IPS-15b (cell line): ENCODE data around the gene HMCN2.

ENCODE experiments used
- H3K27me3 ChIP-seq: one replicate; pipeline ENCODE4 v1.6.1; 2013; ENCODE audit warnings: low read length; ENCODE audit not compliant: control insufficient read depth, insufficient read depth
- H3K36me3 ChIP-seq: one replicate; pipeline ENCODE4 v1.6.1; 2013; ENCODE audit warnings: low read length; ENCODE audit not compliant: control insufficient read depth, insufficient read depth
- H3K4me1 ChIP-seq: one replicate; pipeline ENCODE4 v1.6.1; 2013; ENCODE audit warnings: mild to moderate bottlenecking, low read length; ENCODE audit not compliant: control insufficient read depth, insufficient read depth
- H3K4me3 ChIP-seq: one replicate; pipeline ENCODE4 v1.5.1; 2013; ENCODE audit warnings: low read depth, low read length
- H3K9ac ChIP-seq: one replicate; pipeline ENCODE4 v1.6.1; 2013; ENCODE audit warnings: low read depth, mild to moderate bottlenecking, low read length
- H3K9me3 ChIP-seq: one replicate; pipeline ENCODE4 v1.6.1; 2013; ENCODE audit warnings: mild to moderate bottlenecking, low read length; ENCODE audit not compliant: control insufficient read depth, insufficient read depth

HMCN2 gene

GRCh38 chr9:130454812-130455325, 189.3 kb downstream of the HMCN2 start:
- no peaks in the 10 kb centered on the region for H3K27me3 ChIP-seq
- no peak overlapping the region for H3K4me3 ChIP-seq
- no peak overlapping the region for H3K9ac ChIP-seq
- peaks cover 13% of the 10 kb centered on the region for H3K36me3 ChIP-seq
- no peaks in the 10 kb centered on the region for H3K9me3 ChIP-seq
- peaks cover 8% of the 10 kb centered on the region for H3K4me1 ChIP-seq

- H3K9me3 ChIP-seq = no peaks in the 10 kb centered on the region
- H3K9ac ChIP-seq = no peak overlapping the region
- no peaks in the 10 kb centered on the region for H3K4me1 ChIP-seq
- peaks cover 6% of the 10 kb centered on the region for H3K36me3 ChIP-seq
- H3K4me3 ChIP-seq = no peak overlapping the region
- H3K27me3 ChIP-seq = no peaks in the 10 kb centered on the region
Measured at GRCh38 chr9:130458027-130458803, 192.7 kb downstream of the HMCN2 start.

- H3K9me3 ChIP-seq = no peaks in the 10 kb centered on the region
- no peaks in the 10 kb centered on the region for H3K4me1 ChIP-seq
- H3K4me3 ChIP-seq = no peak overlapping the region
- H3K27me3 ChIP-seq = no peaks in the 10 kb centered on the region
- no peak overlapping the region for H3K9ac ChIP-seq
- H3K36me3 ChIP-seq = peaks cover 6% of the 10 kb centered on the region
Measured at GRCh38 chr9:130458804-130459067, 193.2 kb downstream of the HMCN2 start.

DNA sequence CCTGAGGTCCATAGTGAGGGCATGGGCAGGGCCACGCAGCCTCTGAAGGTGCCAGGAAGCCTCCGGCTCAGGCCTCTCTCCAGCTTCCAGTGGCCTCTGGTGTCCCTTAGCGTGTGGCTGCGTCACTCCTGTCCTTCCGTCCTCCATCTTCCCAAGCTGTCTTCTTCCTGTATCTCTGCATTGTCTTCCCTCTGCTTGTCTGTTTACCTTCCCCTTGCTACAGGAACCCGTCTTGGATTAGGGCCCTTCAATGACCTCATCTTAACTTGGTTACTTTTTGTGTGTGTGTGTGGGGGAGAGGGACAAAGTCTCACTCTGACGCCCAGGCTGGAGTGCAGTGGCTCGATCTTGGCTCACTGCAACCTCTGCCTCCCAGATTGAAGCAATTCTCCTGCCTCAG, 193.6 kb downstream of the HMCN2 start:
- no peaks in the 10 kb centered on the region for H3K9me3 ChIP-seq
- H3K9ac ChIP-seq = no peak overlapping the region
- H3K4me1 ChIP-seq = no peaks in the 10 kb centered on the region
- peaks cover 6% of the 10 kb centered on the region for H3K36me3 ChIP-seq
- no peak overlapping the region for H3K4me3 ChIP-seq
- H3K27me3 ChIP-seq = no peaks in the 10 kb centered on the region

DNA sequence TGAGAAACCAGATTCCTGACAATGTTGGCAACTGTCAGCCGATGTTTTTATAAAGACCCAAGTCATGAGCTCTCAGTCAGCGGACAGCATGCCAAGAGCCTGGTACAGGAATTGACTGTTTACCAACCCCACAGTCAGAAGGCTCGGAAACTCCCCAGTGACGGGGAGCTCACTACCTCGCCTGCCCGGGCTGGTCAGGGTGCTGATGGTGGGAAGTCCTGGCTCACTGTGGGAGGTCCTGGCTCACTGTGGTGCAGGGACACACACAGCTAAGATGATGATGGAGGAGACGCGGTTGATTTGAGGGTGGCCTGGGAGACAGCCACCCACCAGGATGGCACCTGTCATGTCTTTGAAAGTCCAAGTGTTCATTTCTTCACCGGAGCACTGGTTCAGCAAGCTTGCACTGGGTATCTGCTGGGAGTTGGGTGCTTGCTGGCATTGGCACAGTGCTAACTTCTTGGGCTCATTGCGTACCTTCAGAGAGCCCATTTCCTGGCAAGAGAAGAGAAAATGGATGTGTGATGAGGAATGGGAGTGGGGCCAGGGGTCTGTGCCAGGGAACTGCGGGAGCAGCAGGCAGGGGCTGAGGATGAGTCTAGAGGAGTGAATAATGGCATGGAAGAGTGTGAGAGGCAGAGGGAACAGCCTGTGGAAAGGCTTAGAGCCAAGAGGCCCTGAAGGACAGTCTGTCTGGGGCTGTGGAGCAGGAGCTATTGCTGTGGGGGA, 194.5 kb downstream of the HMCN2 start:
- no peaks in the 10 kb centered on the region for H3K9me3 ChIP-seq
- no peak overlapping the region for H3K4me3 ChIP-seq
- peaks cover 6% of the 10 kb centered on the region for H3K36me3 ChIP-seq
- no peak overlapping the region for H3K9ac ChIP-seq
- H3K27me3 ChIP-seq = no peaks in the 10 kb centered on the region
- H3K4me1 ChIP-seq = no peaks in the 10 kb centered on the region

- Histone ChIP-seq H3K9me3 (no peaks in the 10 kb centered on the region), H3K9ac (no peak overlapping the region), H3K4me3 (no peak overlapping the region), H3K36me3 (peaks cover 6% of the 10 kb centered on the region), H3K4me1 (no peaks in the 10 kb centered on the region), H3K27me3 (no peaks in the 10 kb centered on the region)
Measured at GRCh38 chr9:130461218-130461630, 195.7 kb downstream of the HMCN2 start.

DNA sequence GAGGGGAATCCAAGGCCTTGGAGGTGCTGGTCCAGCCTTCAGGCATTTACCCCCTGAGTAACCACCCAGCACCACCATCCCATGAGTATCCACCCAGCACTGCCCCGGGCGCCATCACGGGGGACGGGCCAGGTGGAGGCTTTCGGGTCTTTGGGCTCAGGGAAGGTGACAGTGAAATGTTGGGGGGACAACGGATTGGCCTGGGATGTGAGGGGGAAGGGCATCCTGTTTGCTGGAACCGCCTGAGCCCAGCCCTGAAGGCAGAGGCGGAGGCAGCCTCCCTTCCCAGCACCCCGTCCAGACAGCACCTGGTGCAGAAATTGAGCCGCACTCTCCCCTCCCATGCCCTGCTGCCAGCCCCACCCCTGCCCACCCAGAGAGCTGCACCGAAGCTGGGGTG, 196.2 kb downstream of the HMCN2 start:
- Histone ChIP-seq H3K27me3 (no peaks in the 10 kb centered on the region), H3K4me3 (no peak overlapping the region), H3K9me3 (no peaks in the 10 kb centered on the region), H3K9ac (no peak overlapping the region), H3K36me3 (peaks cover 8% of the 10 kb centered on the region), H3K4me1 (no peaks in the 10 kb centered on the region)

DNA sequence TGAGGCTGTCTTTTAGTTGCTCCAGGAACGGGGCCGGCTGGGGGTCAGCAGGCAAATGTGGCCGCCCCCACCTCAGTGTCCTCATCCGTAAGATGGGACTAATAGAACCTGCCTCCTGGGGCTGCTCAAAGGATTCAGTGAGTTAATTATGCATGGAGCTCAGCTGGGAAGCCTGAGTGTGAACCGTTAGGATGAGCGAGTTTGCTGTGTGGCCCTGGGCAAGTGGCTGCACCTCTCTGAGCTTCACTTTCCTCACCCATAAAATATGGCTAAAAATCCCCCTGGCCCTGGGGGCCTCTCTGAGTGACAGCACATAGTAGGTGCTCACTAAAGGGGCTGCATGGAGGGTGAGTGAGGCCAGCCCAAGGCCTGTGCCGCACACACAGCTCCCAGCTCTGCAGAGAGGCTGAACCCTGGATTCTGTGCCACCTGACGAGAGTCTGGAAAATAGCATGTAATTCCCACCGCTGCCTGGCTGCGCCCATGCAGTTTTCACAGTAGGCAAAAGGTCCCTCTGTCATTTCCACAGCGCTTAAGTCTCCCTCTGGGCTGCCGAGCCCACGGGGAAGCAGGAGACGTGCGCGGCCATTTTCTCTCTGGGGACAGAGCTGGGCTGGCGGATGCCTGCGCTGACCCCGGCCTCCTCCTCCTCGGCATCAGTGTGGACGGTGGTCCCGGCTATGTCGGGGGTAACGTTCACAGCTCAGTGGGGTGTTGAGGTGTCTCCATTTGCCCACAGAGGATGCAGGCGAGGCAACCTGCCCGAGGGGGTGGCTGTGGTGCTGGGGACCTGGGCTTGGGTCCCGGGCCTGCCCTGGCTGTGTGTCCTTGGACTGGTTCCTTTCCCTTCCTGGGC, 197.4 kb downstream of the HMCN2 start:
- H3K4me1 ChIP-seq = no peaks in the 10 kb centered on the region
- no peak overlapping the region for H3K4me3 ChIP-seq
- H3K9me3 ChIP-seq = no peaks in the 10 kb centered on the region
- no peaks in the 10 kb centered on the region for H3K27me3 ChIP-seq
- H3K9ac ChIP-seq = no peak overlapping the region
- H3K36me3 ChIP-seq = peaks cover 10% of the 10 kb centered on the region

GRCh38 chr9:130463763-130464745, 198.5 kb downstream of the HMCN2 start:
- no peak overlapping the region for H3K4me3 ChIP-seq
- peaks cover 4% of the 10 kb centered on the region for H3K36me3 ChIP-seq
- H3K9ac ChIP-seq = no peak overlapping the region
- no peaks in the 10 kb centered on the region for H3K4me1 ChIP-seq
- no peaks in the 10 kb centered on the region for H3K27me3 ChIP-seq
- H3K9me3 ChIP-seq = no peaks in the 10 kb centered on the region

GRCh38 chr9:130465383-130466096, 200.0 kb downstream of the HMCN2 start:
- no peak overlapping the region for H3K9ac ChIP-seq
- H3K9me3 ChIP-seq = no peaks in the 10 kb centered on the region
- peaks cover 4% of the 10 kb centered on the region for H3K36me3 ChIP-seq
- H3K27me3 ChIP-seq = no peaks in the 10 kb centered on the region
- H3K4me3 ChIP-seq = no peak overlapping the region
- no peaks in the 10 kb centered on the region for H3K4me1 ChIP-seq
